Measurements from ENCODE around the gene LRP1. TPM values are rescaled to one million over a fixed set of nuclear protein-coding genes. Genes with fewer than 3 reads are reported as not detected.

The LRP1 gene
- total and polyA plus RNA-seq, 2 of the 13 experiments (the other 11 are each of a cell fraction or from before 2014, with no cell fraction given): 14.7 to 30.8 TPM

- TF ChIP-seq LBX2 (CRISPR knock-in tag; IDR thresholded peaks at IDR 0.05; ENCODE audit: borderline replicate concordance) (no peak), ARID4A (CRISPR knock-in tag; IDR thresholded peaks at IDR 0.05; ENCODE audit: borderline replicate concordance) (peak; percentile 98), ESRRA (CRISPR knock-in tag; IDR thresholded peaks at IDR 0.05; ENCODE audit: low read depth) (peak; percentile 44; the same call in 1 of the 2 replicates), BHLHE40 (IDR thresholded peaks at IDR 0.05; ENCODE audit: low read length) (peak; percentile 100), KMT2A (CRISPR knock-in tag; IDR thresholded peaks at IDR 0.05) (peak; percentile 15; the same call in 1 of the 2 replicates), PHF21A (CRISPR knock-in tag; IDR thresholded peaks at IDR 0.05) (peak; percentile 78), ZNF263 (CRISPR knock-in tag; IDR thresholded peaks at IDR 0.05) (no peak), ZNF326 (CRISPR knock-in tag; IDR thresholded peaks at IDR 0.05; ENCODE audit: borderline replicate concordance) (no peak), HIVEP1 (CRISPR knock-in tag; IDR thresholded peaks at IDR 0.05) (0 out of 2 replicates have a peak, but pooled peaks have one; percentile 42), MTA3 (CRISPR knock-in tag; IDR thresholded peaks at IDR 0.05) (no peak), CSRNP1 (CRISPR knock-in tag; IDR thresholded peaks at IDR 0.05) (peak; percentile 87; the same call in 1 of the 2 replicates), PRMT3 (CRISPR knock-in tag; IDR thresholded peaks at IDR 0.05; ENCODE audit: borderline replicate concordance, low read depth) (no peak), ZNF558 (CRISPR knock-in tag; IDR thresholded peaks at IDR 0.05; ENCODE audit: borderline replicate concordance) (0 out of 2 replicates have a peak, but pooled peaks have one; percentile 56), ZNF761 (CRISPR knock-in tag; conservative IDR thresholded peaks at IDR 0.05) (no peak), RFX5 (IDR thresholded peaks at IDR 0.05; ENCODE audit: low read depth, low read length) (peak; percentile 86), SP140L (CRISPR knock-in tag; IDR thresholded peaks at IDR 0.05; ENCODE audit: borderline replicate concordance) (peak; percentile 25; the same call in 1 of the 2 replicates), HDAC6 (IDR thresholded peaks at IDR 0.05; ENCODE audit: low read depth, low read length) (no peak), ZNF737 (CRISPR knock-in tag; IDR thresholded peaks at IDR 0.05; ENCODE audit: borderline replicate concordance) (no peak), ZNF660 (CRISPR knock-in tag; IDR thresholded peaks at IDR 0.05; ENCODE audit: borderline replicate concordance, low read depth) (no peak), MAFK (conservative IDR thresholded peaks at IDR 0.05 in 1 of 2, IDR thresholded peaks at IDR 0.05 in 1 of 2; ENCODE audit: low read length in 2 of 2) (no peak), ZNF570 (CRISPR knock-in tag; IDR thresholded peaks at IDR 0.05; ENCODE audit: borderline replicate concordance) (no peak)
These were observed 49.5 kb upstream of the LRP1 start, which contains the start of gene NEMP1 (continued) for GRCh38 chr12:57078519-57079404.

Data from HepG2 (cell line).